GM13976 (cell line): Measurements from ENCODE around the gene TBX19.

Source experiments
- DNase-seq: peaks from one replicate; pipeline ENCODE4 v3.0.0; 2012; ENCODE audit warnings: low spot score
- in situ Hi-C: fragments of 300-500 bp; cut with MboI; formaldehyde crosslinking; loops from one replicate; pipeline ENCODE4 v1.12.0; 2022; ENCODE audit warnings: low sequenced_read_pairs, mixed read lengths, inconsistent platforms; ENCODE audit not compliant: unreplicated experiment
- TF ChIP-seq, protein P1 (sequence below): IDR thresholded peaks from 2 replicates; pipeline ENCODE4 v1.5.1; 2012; ENCODE audit warnings: borderline replicate concordance, mild to moderate bottlenecking; ENCODE audit not compliant: insufficient read depth; ENCODE audit errors: extremely low read depth, missing control alignments, control extremely low read depth

The TBX19 gene

DNA sequence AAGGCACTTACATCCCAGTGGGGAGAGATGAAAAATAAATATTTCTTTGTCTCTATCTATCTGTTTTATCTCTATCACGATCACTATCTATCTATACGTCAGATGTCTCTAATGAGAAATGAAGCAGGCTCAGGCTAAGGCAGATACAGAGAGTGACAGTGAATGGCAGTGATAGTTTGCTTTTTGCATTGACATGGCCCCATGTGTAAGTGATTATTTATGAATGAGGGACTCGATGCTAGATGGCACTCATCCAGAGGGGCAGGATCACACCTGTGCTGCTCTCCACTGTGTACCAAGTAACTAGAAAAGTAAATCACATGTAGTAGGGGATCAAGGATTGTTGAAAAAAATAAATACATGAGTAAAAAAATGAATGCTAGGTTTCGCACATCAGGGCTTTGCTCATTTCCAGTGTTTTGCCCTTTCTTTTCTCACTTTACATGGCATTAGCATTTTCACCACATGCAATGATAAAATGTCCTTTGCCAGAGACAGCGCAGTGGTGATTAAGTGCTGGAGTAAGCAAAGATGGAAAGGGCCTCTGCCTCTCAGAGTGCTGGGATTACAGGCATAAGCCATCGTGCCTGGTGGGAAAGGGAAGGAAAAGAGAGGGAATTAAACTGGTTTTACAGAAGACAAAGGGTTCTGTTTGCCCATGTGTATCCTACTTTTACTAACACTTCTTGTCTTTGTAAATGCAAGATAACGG lies 16.5 kb downstream of the TBX19 start:
- in situ Hi-C loops: no loop called here
- TF ChIP-seq, protein P1, sequence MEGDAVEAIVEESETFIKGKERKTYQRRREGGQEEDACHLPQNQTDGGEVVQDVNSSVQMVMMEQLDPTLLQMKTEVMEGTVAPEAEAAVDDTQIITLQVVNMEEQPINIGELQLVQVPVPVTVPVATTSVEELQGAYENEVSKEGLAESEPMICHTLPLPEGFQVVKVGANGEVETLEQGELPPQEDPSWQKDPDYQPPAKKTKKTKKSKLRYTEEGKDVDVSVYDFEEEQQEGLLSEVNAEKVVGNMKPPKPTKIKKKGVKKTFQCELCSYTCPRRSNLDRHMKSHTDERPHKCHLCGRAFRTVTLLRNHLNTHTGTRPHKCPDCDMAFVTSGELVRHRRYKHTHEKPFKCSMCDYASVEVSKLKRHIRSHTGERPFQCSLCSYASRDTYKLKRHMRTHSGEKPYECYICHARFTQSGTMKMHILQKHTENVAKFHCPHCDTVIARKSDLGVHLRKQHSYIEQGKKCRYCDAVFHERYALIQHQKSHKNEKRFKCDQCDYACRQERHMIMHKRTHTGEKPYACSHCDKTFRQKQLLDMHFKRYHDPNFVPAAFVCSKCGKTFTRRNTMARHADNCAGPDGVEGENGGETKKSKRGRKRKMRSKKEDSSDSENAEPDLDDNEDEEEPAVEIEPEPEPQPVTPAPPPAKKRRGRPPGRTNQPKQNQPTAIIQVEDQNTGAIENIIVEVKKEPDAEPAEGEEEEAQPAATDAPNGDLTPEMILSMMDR: no peak

GRCh38 chr1:168298446-168298845 lies 17.8 kb downstream of the TBX19 start:
- in situ Hi-C loops: no loop called here
- DNase-seq: no peak
- TF ChIP-seq, protein P1: no peak

More for the DNA sequence above, 16.5 kb downstream of the TBX19 start:
- DNase-seq: no peak

DNA sequence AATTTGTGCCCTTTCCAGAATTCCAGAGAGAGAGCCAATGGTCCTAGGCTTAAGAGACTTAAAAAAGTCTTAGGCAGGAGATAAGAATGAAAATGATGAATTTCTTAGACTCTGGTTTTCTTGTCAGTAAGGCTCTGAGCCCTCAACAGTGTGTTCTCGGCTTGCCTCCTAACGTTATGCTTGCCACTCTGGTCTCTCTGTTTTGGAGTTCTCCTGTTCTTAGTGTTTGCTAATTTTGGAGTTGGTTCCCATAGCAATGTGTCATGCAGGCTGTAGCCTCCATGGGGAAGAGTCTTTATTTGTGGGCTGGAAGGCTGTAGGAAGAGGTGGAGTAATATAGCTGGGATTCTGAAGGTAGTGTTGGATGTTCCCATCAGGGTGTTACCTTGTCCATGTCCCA lies 19.9 kb downstream of the TBX19 start:
- in situ Hi-C loops: no loop called here
- DNase-seq: no peak
- TF ChIP-seq, protein P1: no peak

DNA sequence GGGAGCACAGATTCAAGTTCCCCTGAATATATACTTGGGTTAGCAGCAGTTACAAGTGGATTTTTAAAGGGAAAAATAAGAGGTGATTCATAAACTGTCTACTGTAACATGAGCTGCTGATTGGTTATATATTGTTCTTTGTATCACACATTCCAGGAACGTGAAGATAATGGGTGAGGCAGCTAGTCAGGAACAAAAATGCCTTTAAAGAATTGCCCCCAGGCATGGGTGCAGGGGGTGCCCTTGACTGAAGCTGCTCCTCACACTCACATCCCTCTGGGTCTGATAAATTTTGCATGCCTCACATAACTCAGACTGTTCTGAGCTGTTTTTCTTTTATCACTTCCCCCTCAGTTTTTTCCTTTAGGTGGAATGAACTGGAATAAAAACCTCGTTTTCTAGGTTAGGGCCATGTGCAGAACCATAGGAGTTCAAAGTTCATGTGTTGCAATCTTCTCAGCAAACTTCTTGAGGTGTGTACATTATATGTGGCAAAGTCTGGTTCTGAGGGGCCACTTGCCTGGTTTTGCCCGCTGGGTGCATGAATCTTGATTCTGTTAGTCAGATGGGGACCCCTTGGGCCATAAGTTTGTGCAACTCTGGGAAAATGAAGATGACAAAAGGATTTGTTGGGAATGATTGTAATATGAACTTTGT lies 21.1 kb downstream of the TBX19 start:
- in situ Hi-C loops: no loop called here
- TF ChIP-seq, protein P1: no peak
- no peak for DNase-seq

DNA sequence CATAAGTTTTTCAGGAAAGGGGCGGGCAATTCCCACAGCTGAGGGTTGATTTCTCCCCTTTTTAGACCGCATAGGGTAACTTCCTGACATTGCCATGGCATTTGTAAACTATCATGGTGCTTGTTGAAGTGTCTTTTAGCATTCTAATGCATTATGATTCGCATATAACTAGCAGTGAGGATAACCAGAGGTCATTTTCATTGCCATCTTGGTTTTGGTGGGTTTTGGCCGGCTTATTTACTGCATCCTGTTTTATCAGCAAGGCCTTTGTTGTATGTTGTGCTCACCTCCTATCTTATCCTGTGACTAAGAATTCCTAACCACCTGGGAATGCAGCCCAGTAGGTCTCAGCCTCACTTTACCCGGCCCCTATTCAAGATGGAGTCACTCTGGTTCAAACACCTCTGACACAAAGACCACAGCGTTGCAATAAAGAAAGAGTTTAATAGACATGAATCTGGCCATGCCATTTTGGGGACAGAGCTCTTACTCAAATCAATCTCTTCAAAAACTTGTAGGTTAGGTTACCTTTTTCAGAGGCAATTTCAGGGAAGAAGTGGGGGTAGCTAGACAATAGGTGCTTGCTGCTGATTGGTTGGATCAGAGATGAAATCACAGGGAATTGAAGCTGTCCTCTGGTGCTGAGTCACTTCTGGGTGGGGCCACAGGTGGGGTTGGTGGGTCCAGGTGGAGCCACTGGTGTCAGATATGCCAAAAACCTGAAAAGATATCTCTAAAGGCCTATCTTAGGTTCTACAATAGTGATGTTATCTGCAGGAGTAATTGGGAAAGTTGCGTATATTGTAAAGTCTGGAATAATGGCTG lies 23.3 kb downstream of the TBX19 start:
- in situ Hi-C loops: no loop called here
- TF ChIP-seq, protein P1: no peak
- DNase-seq: no peak

DNA sequence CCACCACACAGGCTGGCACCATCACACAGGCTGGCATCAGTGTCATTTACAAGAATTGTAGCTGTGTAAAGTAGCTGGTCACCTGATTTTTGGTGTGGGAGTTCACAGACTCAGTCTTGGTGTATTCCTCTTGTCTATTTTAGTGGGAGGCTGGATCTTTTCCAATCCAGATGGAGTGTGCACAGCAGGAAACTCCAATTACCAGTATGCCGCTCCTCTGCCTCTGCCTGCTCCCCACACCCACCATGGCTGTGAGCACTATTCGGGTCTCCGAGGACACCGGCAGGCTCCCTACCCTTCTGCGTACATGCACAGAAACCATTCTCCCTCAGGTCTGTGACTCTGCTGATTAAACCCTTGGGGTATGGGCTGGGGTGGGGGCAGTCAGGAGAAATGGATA lies 24.2 kb downstream of the TBX19 start:
- TF ChIP-seq, protein P1: no peak
- no peak for DNase-seq
- in situ Hi-C loops: no loop called here
